HUDEP-2 (cell line): Measurements from ENCODE around the gene ZFYVE19.

ENCODE experiments used
- DNase-seq, 76 experiments: peaks; one replicate each; lab custom pipeline; 2025; ENCODE audit not compliant: unreplicated experiment in 76 of 76; lab: John Stamatoyannopoulos, UW

Gene ZFYVE19, protein sequence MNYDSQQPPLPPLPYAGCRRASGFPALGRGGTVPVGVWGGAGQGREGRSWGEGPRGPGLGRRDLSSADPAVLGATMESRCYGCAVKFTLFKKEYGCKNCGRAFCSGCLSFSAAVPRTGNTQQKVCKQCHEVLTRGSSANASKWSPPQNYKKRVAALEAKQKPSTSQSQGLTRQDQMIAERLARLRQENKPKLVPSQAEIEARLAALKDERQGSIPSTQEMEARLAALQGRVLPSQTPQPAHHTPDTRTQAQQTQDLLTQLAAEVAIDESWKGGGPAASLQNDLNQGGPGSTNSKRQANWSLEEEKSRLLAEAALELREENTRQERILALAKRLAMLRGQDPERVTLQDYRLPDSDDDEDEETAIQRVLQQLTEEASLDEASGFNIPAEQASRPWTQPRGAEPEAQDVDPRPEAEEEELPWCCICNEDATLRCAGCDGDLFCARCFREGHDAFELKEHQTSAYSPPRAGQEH

DNA sequence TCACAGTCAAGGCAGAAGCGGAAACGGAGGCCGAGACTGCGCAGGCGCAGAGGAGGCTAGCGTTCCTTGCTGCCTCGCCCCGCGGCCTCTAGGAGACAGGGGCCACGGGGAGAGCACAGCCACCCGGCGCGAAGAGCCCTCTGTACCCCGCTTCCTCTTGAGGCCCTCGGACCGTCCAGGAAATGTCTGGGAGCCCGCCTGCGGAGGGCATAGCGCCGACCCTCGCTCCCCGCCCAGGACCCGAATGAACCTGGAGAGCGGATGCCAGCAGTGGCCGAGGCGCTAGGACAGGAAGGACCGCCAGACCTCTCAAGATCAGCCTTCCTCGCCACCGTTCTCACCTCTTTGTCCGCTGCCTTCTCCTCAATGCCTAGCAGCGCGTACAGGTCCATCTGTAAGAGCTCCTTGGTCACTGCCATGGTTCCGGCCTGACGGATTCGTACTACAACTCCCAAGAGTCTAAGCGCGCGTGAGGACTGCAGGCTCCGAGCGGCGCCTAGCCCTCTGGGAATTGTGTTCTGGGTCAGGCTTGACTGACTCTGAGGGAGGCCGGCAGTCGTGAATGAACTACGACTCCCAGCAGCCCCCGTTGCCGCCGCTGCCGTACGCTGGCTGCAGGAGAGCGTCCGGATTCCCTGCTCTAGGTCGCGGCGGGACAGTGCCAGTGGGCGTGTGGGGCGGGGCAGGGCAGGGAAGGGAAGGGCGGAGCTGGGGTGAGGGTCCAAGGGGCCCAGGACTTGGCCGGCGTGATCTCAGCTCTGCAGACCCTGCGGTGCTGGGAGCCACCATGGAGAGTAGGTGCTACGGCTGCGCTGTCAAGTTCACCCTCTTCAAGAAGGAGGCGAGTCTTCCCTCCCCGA, at the start of gene ZFYVE19, which contains the start of gene DNAJC17:
Gene ZFYVE19 (plus strand): TSS at position 62 of the 860 bp plus-strand sequence. CDS start 501 bp downstream, at position 563.
Gene DNAJC17 (minus strand): TSS at position 446 of the 860 bp plus-strand sequence. CDS start 27 bp downstream, at position 419.
- DNase-seq = peak; percentile 22 to 95 (median 90)

- no peak for DNase-seq
These were observed 46.9 kb upstream of the ZFYVE19 start for GRCh38 chr15:40759961-40760360.

DNA sequence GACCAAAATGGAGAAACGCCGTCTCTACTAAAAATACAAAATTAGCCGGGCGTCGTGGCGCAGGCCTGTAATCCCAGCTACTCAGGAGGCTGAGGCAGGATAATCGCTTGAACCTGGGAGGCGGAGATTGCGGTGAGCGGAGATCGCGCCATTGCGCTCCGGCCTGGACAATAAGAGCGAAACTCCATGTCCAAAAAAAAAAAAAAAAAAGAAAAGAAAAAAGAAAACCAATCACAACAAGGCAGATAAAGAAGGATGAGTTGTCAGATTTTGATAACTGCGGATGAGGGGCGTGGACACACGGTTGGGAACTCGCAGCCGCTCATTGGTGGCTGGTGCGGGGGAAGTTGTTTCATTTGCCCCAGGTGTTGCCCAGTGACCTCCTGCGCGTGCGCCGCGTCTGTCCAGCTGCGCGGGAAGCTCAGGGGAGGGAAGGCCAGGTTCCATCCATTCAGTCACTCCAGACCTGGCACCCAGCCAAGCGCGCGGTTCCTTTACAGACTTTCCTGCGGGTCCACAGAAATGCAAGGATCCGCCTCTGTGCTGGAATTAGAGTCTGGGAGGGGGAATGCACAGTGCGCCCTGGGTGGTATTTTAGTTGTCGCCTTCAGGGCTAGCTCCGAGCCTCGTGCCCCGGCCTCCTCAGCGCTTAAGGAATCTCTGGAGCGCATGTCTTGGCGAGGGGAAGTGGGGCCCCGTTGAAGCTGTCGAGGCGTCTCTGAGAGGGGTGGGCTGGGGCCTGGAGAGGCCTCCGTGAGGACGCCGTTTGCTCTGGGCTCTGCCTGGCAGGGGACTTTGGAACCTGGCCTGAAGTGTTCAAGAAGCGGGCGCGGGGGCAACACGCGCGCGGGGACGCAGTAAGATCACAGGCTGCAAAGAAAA, 43.7 kb upstream of the ZFYVE19 start:
- DNase-seq = peak in 58 of 76 experiments; percentile 15 to 71 (median 46)

DNA sequence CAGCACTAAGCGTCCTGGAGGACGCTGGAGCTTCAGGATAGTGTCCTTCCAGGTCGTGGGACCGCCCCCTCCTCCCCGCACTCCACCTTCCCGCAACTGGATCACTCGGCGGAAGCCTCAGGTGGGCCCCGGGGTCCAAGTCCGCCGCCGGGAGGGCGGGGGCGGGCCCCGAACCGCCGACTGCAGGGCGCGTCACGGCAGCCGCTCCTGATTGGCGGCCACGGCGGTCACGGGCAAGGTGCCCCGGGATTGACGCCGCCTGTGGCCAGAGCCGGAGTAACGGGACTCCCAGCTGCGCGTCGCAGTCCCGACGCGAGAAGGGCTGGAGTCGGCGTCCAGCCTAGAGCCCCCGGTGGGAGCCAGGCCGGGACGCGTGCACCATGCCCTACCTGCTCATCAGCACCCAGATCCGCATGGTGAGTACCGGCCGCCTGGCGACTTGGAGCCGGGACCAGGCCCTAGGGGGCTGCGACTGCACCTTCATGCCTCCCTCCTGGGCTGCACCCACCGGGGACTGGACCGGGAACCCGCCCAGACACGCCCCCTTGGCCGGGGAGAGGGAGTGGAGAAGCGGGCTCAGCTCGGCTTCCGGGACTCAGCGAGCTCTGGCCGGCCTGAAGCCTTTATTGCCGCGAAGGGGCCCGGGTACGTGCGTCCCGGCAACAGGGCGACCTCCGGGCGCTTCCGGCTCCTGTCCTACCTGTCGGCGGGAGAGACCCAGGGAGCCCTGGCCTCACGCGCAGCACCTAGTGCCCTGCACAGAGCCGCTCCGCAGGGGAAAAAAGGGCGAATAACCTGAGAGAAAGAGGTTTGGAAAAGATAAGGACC, 42.9 kb upstream of the ZFYVE19 start, which contains the start of gene GCHFR:
Gene GCHFR (plus strand): TSS at position 268 of the 828 bp plus-strand sequence. CDS start 113 bp downstream, at position 381.
- peak in 68 of 76 experiments; percentile 11 to 86 (median 65) for DNase-seq

DNA sequence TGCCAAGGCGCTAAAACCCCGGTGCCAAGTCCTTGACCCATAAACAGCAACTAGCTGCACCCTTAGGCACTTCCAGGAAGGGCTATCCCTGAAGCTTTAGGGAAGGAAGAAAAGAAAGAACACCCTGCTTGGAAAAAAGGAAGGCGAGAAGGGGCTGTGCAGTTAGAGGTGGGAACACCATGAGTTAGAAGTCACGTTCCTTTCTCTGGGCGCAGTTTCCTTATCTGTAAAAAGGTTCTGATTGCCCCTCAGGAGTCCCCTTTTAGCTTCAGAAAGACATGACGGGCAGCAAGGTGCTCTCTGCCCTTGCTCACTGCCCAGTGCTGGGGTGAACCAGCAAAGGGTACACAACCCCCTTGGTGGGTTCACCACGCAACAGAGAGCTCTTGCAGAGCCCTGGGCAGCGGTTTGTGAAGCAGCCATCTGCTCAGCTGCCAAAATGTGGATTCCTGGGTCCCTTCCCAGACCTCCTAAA, 42.2 kb upstream of the ZFYVE19 start:
- DNase-seq = peak in 4 of 76 experiments; percentile 36 to 59 (median 52)

DNA sequence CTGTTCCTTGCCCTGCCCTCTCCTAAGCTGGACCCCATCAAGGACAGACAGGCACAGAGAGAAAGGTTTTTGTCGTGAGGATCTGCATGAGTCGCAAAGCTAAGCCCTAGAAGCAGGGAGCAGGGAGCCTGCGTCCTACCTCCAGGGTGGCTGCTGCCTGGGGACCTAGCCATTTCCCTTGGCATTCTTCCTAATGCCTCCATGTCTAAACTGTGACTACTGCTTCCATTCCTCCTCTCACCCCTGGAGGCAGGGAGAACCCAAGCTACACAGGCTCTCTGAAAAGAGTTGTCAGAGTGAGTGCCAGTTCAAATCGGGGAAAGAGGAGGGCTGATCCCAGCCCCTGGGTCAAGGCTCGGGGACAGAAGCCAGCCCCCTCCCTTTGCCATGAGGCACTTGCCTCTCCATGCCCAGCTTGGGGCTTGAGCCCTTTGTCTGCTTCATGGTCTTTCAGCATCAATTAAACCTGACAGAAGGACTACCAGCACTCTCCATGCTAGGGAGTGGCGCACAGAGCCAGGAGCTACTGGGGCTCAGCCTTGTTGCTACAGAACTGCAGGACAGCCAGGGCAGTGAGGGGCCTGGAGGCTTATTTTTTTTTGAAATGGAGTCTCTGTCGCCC, 40.6 kb upstream of the ZFYVE19 start:
- no peak for DNase-seq

GRCh38 chr15:40766906-40767837, 39.7 kb upstream of the ZFYVE19 start:
- peak in 63 of 76 experiments; percentile 19 to 81 (median 56) for DNase-seq

- no peak for DNase-seq
These were observed 38.9 kb upstream of the ZFYVE19 start for GRCh38 chr15:40767838-40768500.

- peak in 62 of 76 experiments; percentile 9 to 78 (median 48) for DNase-seq
These were observed 38.2 kb upstream of the ZFYVE19 start for GRCh38 chr15:40768521-40769273.

DNA sequence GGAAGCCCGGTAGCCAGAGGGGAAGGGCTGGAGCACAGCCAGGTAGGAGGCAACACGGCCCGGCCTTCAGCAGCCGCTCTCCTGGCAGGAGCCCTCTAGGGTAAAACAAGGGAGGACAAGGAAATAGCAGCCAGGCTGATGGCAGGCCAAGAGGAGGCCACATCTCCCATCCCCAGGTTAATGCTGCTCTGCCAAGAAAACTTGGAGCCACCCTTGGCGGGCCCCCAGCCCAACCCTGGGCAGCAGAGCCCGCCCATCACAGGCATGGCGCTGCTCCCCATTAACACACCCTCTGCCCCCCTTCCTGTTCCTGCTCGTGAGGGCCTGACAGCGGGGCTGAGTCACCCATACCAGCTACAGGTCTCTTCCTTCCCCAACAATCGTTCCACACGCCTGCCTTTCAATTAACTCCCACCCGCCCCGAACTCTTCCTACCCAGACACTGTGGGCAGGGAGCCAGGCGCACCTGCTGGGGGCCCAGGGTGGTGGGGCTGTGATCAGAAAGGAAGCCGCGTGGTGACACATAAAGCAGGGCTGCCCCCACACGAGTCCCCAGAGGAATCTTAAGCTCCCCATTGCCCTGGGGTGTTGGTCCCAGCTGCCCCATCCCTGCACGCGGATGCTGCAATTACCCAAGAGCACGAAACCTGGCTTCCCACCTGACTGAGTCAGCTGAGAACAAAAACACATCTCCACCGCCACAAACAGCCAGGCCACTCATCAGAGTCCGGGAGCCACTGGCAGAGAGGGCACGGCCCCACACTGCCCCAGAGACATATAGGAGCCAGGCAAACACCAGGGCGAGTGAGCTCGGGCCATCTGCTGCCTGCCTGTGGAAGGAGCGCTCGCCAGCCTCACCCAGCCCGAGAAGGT, 37.4 kb upstream of the ZFYVE19 start, which contains the start of gene C15orf62:
Gene C15orf62 (plus strand): TSS at position 707 of the 873 bp plus-strand sequence. CDS start 516 bp downstream, outside the sequence.
- peak in 52 of 76 experiments; percentile 18 to 67 (median 45) for DNase-seq

- DNase-seq = no peak
These were observed 36.7 kb upstream of the ZFYVE19 start for GRCh38 chr15:40770147-40770721.

DNA sequence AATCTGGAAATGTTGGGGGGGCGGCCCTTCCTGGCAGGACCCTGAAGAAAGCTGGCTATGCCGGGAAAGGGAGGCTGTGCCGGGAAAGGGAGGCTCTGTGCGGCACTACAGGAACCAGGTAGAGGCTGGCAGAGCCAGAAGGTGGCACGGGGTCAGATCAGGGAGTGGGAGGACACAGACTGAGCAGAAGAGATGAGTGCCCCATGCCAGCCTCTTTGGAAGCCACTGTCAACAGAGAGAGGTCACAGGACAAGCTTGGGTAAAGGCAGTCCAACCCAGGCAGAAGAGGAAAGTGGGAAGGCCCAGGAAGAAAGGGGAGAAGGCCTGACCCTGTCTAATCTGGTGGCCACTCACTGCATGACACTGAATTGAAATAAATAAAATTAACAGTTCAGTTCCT, 35.6 kb upstream of the ZFYVE19 start:
- no peak for DNase-seq

GRCh38 chr15:40772014-40772413, 34.9 kb upstream of the ZFYVE19 start:
- no peak for DNase-seq

GRCh38 chr15:40773496-40773895, 33.4 kb upstream of the ZFYVE19 start:
- DNase-seq = no peak

DNA sequence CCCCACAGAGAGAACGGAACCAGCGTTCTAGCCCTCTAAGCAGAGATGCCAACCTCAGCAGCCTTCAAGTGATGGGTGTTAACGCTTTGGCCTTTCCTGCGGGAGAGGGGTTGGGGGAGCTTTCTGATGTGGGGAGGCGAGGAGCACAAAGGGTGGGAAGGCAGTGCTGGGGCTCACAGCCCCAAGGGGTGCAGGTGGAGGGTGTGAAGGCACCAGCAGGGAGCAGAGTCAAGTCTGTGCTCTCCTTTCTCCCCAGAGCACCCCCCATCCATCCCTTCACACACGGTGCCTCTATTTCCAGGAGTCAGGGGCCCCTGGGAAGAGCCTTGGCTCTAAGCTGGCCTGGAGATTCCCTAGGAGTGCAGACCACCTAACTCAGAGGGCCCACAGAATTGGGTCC, 33.0 kb upstream of the ZFYVE19 start:
- DNase-seq = no peak
